GM12878 (cell line): Measurements from ENCODE around the gene TOM1L2. TPM values are rescaled to one million over a fixed set of nuclear protein-coding genes. Genes with fewer than 3 reads are reported as not detected.

Experiments
- ATAC-seq: fragments of 200-7000 bp; cut with Tn5 transposase; 3 replicates; pipeline ENCODE4 v1.9.1; 2020; ENCODE audit warnings: mild to moderate bottlenecking, moderate library complexity
- BruUV-seq: library from RNA; stranded (reverse); fragments of 400-500 nt; replicated peaks from 2 replicates; lab custom pipeline; 2021; lab: Mats Ljungman, UMichigan
- CTCF ChIA-PET: fragments of 300-600 bp; sonication (Branson Sonifier 250); formaldehyde crosslinking; extraction: SDS; loops from one replicate; lab custom pipeline; 2021; ENCODE audit warnings: inconsistent platforms; lab: Yijun Ruan, JAX
- POLR2A ChIA-PET: fragments of 350-600 bp; formaldehyde crosslinking; extraction: SDS; loops from one replicate; lab custom pipeline; 2021; ENCODE audit warnings: inconsistent platforms; lab: Charles Lee
- RAD21 ChIA-PET: fragments of 300-600 bp; sonication (Branson Sonifier 250); formaldehyde crosslinking; loops from one replicate; lab custom pipeline; 2023; ENCODE audit warnings: antibody characterized with exemption; ENCODE audit not compliant: unreplicated experiment; lab: Charles Lee
- SMC1A ChIA-PET: fragments of 300-600 bp; sonication (Branson Sonifier 250); formaldehyde crosslinking; loops from one replicate; lab custom pipeline; 2023; ENCODE audit not compliant: unreplicated experiment, uncharacterized antibody; lab: Charles Lee
- DNase-seq: peaks from one replicate; pipeline ENCODE4 v3.0.0-alpha.2; 2011; ENCODE audit warnings: low read depth, low spot score
- FAIRE-seq: peaks from 3 replicates; lab custom pipeline; 2011; peaks lifted over from hg19 to GRCh38; lab: Jason Lieb, UNC
- H2AFZ ChIP-seq: 2 replicates; pipeline ENCODE4 v1.6.0; 2011; ENCODE audit warnings: low read depth, low read length, control low read depth; ENCODE audit not compliant: control insufficient read depth
- H3K27ac ChIP-seq: 2 replicates; pipeline ENCODE4 v1.5.1; 2011; ENCODE audit warnings: control low read depth; ENCODE audit not compliant: control insufficient read depth, insufficient read depth
- H3K27me3 ChIP-seq, 2 experiments: replicated peaks in 1 of 2; 2 replicates each; pipeline versions ENCODE4 v1.6.0 to v1.6.1; 2011; ENCODE audit warnings: low read length in 1 of 2; ENCODE audit not compliant: control insufficient read depth in 2 of 2, insufficient read depth in 2 of 2
- H3K36me3 ChIP-seq, 2 experiments: 2 replicates each; pipeline ENCODE4 v1.5.1; 2011; ENCODE audit warnings: low read length in 1 of 2; ENCODE audit not compliant: control insufficient read depth in 2 of 2, insufficient read depth in 2 of 2
- H3K4me1 ChIP-seq: 2 replicates; pipeline ENCODE4 v1.6.1; 2011; ENCODE audit warnings: mild to moderate bottlenecking, low read length, moderate library complexity, mixed read lengths; ENCODE audit not compliant: control insufficient read depth, insufficient read depth
- H3K4me2 ChIP-seq: 2 replicates; pipeline ENCODE4 v1.6.0; 2011; ENCODE audit warnings: control low read depth; ENCODE audit not compliant: control insufficient read depth, insufficient read depth
- H3K4me3 ChIP-seq: fragments of 200-600 bp; sonication (generic); 2 replicates; pipeline ENCODE4 v1.5.1; 2016
- H3K79me2 ChIP-seq: 2 replicates; pipeline ENCODE4 v1.6.0; 2011; ENCODE audit warnings: low read length; ENCODE audit not compliant: control insufficient read depth, insufficient read depth
- H3K9ac ChIP-seq: 2 replicates; pipeline ENCODE4 v1.8.0; 2011; ENCODE audit warnings: low read length, control low read depth, mixed read lengths; ENCODE audit not compliant: control insufficient read depth, insufficient read depth
- H3K9me3 ChIP-seq: replicated peaks from 3 replicates; pipeline ENCODE4 v1.5.1; 2011; ENCODE audit warnings: mild to moderate bottlenecking, low read length; ENCODE audit not compliant: control insufficient read depth, insufficient read depth
- H4K20me1 ChIP-seq: 2 replicates; pipeline ENCODE4 v1.6.0; 2011; ENCODE audit not compliant: control insufficient read depth, insufficient read depth
- NFYB ChIP-seq: IDR thresholded peaks from 2 replicates; pipeline ENCODE4 v1.6.1; 2011; ENCODE audit warnings: low read depth, mild to moderate bottlenecking, low read length, improper control_type of control experiment, moderate library complexity; ENCODE audit not compliant: insufficient read depth
- ZNF24 ChIP-seq: fragments of 450-650 bp; IDR thresholded peaks from 2 replicates; pipeline ENCODE4 v1.6.1; 2017; ENCODE audit warnings: antibody characterized with exemption, mild to moderate bottlenecking
- WGBS: methylation state at CpG from one replicate; pipeline ENCODE4 v1.1.6; 2016; ENCODE audit warnings: low lambda C conversion rate; ENCODE audit not compliant: insufficient replicate concordance, insufficient coverage; ENCODE audit errors: missing lambda C conversion rate; 5-methylcytosine and 5-hydroxymethylcytosine counted together
- in situ Hi-C: fragments of 300-500 bp; cut with MboI; formaldehyde crosslinking; loops from 9 replicates; pipeline ENCODE4 v1.14.3; 2018; ENCODE audit warnings: mixed read lengths
- intact Hi-C: fragments of 100-400 bp; cut with micrococcal nuclease; formaldehyde crosslinking; loops from one replicate; pipeline ENCODE4 v1.14.2; 2022; ENCODE audit not compliant: unreplicated experiment
- polyA plus RNA-seq, 11 experiments: library from polyadenylated mRNA; depleted of rRNA in 4 of 11; unstranded in 6 of 11; stranded (reverse) in 5 of 11; fragments of >200 nt; fragmentation: Nextera tagmentation in 4 of 11; fragmentation: Illumina TruSeq in 1 of 11; extraction: Ambion mirVana in 4 of 11; extraction: Trizol in 1 of 11; gene quantifications; 1 replicate in 1 of 11; 2 replicates in 10 of 11; pipeline versions ENCODE4 v1.2.1 to v1.2.3, GENCODE V29; 2011 to 2016; ENCODE audit warnings: inconsistent platforms in 2 of 11, missing spikeins in 2 of 11, low read depth in 1 of 11
- total RNA-seq, 4 experiments: library from RNA; depleted of rRNA in 3 of 4; stranded (reverse); fragments of >200 nt in 3 of 4; fragmentation: Illumina TruSeq in 1 of 4; extraction: Trizol in 1 of 4; gene quantifications; 2 replicates each; pipeline versions ENCODE4 v1.2.1 to v1.2.3, GENCODE V29; 2013 to 2021
- TF ChIP-seq, protein P1 (sequence below): IDR thresholded peaks from 2 replicates; pipeline ENCODE4 v1.6.1; 2012; ENCODE audit warnings: low read length, inconsistent platforms

The TOM1L2 gene
- total and polyA plus RNA-seq, 10 of the 15 experiments (the other 5 are each of a cell fraction or from before 2014, with no cell fraction given) = 0.19 to 19.2 (median 8.1) TPM

DNA sequence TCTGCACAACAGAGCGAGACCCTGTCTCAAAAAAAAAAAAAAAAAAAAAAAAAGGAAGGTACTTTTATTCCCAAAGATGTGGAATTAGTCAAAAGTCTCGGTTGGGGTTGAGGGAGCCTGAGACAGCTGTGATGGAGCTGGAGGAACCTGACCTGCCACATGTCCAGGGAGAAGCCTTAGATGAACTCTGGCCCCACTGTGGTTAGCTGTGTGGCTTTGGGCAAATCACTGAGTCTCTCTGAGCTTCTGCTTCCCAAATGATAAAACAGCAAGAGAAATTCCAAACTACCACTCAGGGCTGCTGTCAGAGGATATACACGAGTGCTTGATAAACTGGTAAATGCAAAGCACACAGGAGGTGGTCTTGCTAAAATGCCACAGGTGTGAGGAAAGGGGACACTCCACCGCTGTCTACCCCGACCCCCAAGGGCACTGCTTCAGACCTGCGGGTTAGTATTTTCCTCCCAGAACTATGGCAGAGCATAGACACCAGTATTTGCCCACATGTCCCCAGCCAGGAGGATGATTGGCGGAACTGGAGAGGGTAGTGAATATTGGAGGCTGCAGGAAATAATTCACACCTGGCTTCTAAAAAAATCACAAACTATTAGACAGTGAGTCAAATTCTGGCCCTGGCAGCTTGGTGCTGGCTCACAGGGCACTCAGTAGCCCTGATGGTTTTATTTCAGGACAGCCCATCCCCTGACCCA lies 15.1 kb upstream of the TOM1L2 start:
- in situ Hi-C loops (no loop called here), intact Hi-C loops (no loop called here)
- H3K9ac ChIP-seq = no peak overlapping the region
- FAIRE-seq (no peak), DNase-seq (no peak), ATAC-seq (no peak)
- no peaks in the 10 kb centered on the region; a peak in 1 of 4 replicates for H3K27me3 ChIP-seq
- SMC1A ChIA-PET = interaction anchor here (3.4 kb wide), 1 partner anchor 47 kb away, joined by 21 read pairs; no protein-coding TSS in a partner anchor
- WGBS = 36% methylated on average over 7 of the region's 7 CpGs
- TF ChIP-seq ZNF24 (no peak), NFYB (0 out of 2 replicates have a peak, but pooled peaks have one; percentile 13)
- TF ChIP-seq, protein P1, sequence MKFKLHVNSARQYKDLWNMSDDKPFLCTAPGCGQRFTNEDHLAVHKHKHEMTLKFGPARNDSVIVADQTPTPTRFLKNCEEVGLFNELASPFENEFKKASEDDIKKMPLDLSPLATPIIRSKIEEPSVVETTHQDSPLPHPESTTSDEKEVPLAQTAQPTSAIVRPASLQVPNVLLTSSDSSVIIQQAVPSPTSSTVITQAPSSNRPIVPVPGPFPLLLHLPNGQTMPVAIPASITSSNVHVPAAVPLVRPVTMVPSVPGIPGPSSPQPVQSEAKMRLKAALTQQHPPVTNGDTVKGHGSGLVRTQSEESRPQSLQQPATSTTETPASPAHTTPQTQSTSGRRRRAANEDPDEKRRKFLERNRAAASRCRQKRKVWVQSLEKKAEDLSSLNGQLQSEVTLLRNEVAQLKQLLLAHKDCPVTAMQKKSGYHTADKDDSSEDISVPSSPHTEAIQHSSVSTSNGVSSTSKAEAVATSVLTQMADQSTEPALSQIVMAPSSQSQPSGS = no peak
- CTCF ChIA-PET = interaction anchor here (1.1 to 3.6 kb wide), 2 partner anchors 46 to 51 kb away, joined by 3 to 36 read pairs; no protein-coding TSS in a partner anchor
- RAD21 ChIA-PET = interaction anchor here (0.5 to 1.1 kb wide), 3 partner anchors 45 to 89 kb away, joined by 3 read pairs; no protein-coding TSS in a partner anchor
- no peaks in the 10 kb centered on the region for H4K20me1 ChIP-seq
- H3K4me3 ChIP-seq = no peak overlapping the region
- H2AFZ ChIP-seq = no peak overlapping the region
- BruUV-seq = no TSS peak
- H3K79me2 ChIP-seq = no peaks in the 10 kb centered on the region
- H3K4me1 ChIP-seq = no peaks in the 10 kb centered on the region; the same call in 1 of the 2 replicates
- H3K27ac ChIP-seq = no peak overlapping the region
- POLR2A ChIA-PET = interaction anchor here (1.2 kb wide), 1 partner anchor 15 kb away, joined by 4 read pairs; the partner anchor contains the start of genes DRC3 and TOM1L2
- no peak overlapping the region for H3K4me2 ChIP-seq
- H3K36me3 ChIP-seq = no peaks in the 10 kb centered on the region
- no peaks in the 10 kb centered on the region for H3K9me3 ChIP-seq
